ENCODE measurements around the gene BCCIP.

- TF ChIP-seq CTCF (conservative IDR thresholded peaks at IDR 0.05; ENCODE audit: low read length) (no peak), EZH2phosphoT487 (IDR thresholded peaks at IDR 0.05; ENCODE audit: borderline replicate concordance, low read depth, low read length) (no peak)
Measured at GRCh38 chr10:125848857-125849256, 25.5 kb downstream of the BCCIP start.
